Measurements from ENCODE around the gene CHI3L1.

DNA sequence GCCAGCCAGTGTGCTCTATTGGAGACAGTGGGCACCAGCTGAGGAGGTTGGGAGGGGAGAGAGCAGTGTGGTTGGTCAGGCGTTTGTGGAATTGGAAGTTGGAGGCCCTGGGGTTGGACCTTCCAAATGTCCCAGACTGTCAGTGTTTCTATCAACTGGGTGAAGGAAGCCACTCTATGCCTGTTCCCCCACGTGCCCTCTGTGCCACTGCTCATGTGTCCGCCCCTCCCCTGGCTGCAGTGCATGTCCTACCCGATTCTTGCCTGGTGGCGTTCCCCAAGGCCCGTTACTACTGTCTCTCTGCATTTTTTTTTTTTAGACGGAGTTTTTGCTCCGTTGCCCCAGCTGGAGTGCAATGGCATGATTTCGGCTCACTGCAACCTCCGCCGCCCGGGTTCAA is 37.9 kb downstream of the CHI3L1 start:
- TF ChIP-seq, protein P1, sequence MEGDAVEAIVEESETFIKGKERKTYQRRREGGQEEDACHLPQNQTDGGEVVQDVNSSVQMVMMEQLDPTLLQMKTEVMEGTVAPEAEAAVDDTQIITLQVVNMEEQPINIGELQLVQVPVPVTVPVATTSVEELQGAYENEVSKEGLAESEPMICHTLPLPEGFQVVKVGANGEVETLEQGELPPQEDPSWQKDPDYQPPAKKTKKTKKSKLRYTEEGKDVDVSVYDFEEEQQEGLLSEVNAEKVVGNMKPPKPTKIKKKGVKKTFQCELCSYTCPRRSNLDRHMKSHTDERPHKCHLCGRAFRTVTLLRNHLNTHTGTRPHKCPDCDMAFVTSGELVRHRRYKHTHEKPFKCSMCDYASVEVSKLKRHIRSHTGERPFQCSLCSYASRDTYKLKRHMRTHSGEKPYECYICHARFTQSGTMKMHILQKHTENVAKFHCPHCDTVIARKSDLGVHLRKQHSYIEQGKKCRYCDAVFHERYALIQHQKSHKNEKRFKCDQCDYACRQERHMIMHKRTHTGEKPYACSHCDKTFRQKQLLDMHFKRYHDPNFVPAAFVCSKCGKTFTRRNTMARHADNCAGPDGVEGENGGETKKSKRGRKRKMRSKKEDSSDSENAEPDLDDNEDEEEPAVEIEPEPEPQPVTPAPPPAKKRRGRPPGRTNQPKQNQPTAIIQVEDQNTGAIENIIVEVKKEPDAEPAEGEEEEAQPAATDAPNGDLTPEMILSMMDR (IDR thresholded peaks at IDR 0.05 in 8 of 11, conservative IDR thresholded peaks at IDR 0.05 in 3 of 11), result no peak
- TF ChIP-seq POLR2AphosphoS5 (IDR thresholded peaks at IDR 0.05), result no peak
